ENCODE measurements around the gene PDS5A.

DNA sequence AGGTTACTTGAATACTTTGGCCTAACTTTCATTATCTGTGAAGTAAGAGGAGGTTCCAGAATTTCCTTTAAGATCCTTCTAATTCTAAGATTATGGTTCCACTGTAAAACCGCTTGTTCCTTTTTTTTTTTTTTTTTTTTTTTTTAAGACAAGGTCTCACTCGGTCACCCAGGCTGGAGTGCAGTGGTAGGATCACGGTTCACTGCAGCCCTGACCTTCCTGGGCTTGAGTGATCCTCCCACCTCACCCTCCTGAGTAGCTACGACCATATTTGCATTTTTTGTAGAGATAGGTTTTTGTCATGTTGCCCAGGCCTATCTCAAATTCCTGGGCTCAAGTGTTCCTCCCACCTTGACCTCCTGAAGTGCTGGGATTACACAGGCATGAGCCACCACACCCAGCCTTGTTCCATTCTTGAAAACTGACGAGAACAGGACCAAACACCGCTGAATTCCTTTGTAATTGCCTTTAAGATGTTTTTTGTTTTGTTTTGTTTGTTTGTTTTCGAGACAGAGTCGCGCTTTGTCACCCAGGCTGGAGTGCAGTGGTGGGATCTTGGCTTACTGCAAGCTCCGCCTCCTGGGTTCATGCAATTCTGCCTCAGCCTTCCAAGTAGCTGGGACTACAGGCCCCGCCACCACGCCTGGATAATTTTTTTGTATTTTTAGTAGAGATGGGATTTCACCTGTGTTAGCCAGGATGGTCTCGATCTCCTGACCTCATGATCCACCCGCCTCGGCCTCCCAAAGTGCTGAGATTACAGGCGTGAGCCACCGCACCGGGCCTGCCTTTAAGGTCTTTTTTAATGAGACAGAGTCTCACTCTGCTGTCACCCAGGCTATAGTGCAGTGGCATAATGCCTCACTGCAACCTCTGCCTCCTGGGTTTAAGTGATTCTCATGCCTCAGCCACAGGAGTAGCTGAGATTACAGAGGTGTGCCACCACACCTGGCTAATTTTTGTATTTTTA is 6.8 kb downstream of the PDS5A start:
- TF ChIP-seq CTCF (IDR thresholded peaks at IDR 0.05; ENCODE audit: insufficient read depth, low read length): no peak
- TF ChIP-seq, protein P1, sequence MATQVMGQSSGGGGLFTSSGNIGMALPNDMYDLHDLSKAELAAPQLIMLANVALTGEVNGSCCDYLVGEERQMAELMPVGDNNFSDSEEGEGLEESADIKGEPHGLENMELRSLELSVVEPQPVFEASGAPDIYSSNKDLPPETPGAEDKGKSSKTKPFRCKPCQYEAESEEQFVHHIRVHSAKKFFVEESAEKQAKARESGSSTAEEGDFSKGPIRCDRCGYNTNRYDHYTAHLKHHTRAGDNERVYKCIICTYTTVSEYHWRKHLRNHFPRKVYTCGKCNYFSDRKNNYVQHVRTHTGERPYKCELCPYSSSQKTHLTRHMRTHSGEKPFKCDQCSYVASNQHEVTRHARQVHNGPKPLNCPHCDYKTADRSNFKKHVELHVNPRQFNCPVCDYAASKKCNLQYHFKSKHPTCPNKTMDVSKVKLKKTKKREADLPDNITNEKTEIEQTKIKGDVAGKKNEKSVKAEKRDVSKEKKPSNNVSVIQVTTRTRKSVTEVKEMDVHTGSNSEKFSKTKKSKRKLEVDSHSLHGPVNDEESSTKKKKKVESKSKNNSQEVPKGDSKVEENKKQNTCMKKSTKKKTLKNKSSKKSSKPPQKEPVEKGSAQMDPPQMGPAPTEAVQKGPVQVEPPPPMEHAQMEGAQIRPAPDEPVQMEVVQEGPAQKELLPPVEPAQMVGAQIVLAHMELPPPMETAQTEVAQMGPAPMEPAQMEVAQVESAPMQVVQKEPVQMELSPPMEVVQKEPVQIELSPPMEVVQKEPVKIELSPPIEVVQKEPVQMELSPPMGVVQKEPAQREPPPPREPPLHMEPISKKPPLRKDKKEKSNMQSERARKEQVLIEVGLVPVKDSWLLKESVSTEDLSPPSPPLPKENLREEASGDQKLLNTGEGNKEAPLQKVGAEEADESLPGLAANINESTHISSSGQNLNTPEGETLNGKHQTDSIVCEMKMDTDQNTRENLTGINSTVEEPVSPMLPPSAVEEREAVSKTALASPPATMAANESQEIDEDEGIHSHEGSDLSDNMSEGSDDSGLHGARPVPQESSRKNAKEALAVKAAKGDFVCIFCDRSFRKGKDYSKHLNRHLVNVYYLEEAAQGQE (IDR thresholded peaks at IDR 0.05; ENCODE audit: insufficient replicate concordance, low read depth): no peak
- TF ChIP-seq POLR2AphosphoS5 (IDR thresholded peaks at IDR 0.05; ENCODE audit: low read depth): no peak

All from HL-60 (cell line).